Activated T-helper 2 cell treated with anti-CD3 and anti-CD28 coated beads, Interferon-gamma antibody, Interleukin-2, Interleukin-4, amounts not matched to agents 10 μg/mL and 5 μg/mL and 100 μg/mL, durations not matched to agents 14 hours and 24 hours and 36 hours (primary cell): ENCODE measurements around the gene ADCY3. TPM values are rescaled to one million over a fixed set of nuclear protein-coding genes. Genes with fewer than 3 reads are reported as not detected.
A peak's percentile ranks its signal among the peaks of the same experiment; 100 is the strongest.
"Not testable (repeated sequence)": the region's sequence is repeated elsewhere in the genome, so short reads cannot be mapped to it uniquely, and the experiment has no call there.

Experiments used
- DNase-seq: peaks from one replicate; pipeline ENCODE4 v3.0.0; 2021; ENCODE audit warnings: low spot score
- H3K27ac Mint-ChIP-seq: one replicate; pipeline ENCODE4 v1.8.0; 2021; ENCODE audit warnings: mixed read lengths
- H3K27me3 Mint-ChIP-seq: one replicate; pipeline ENCODE4 v1.8.0; 2021; ENCODE audit warnings: low read depth, mixed read lengths
- H3K36me3 Mint-ChIP-seq: one replicate; pipeline ENCODE4 v1.8.0; 2021; ENCODE audit warnings: low read depth, mixed read lengths
- H3K4me1 Mint-ChIP-seq: one replicate; pipeline ENCODE4 v1.8.0; 2021; ENCODE audit warnings: low read depth, mixed read lengths
- H3K4me3 Mint-ChIP-seq: one replicate; pipeline ENCODE4 v1.8.0; 2021; ENCODE audit warnings: low read depth, mild to moderate bottlenecking, moderate library complexity, mixed read lengths
- H3K9me3 Mint-ChIP-seq: one replicate; pipeline ENCODE4 v1.8.0; 2021; ENCODE audit warnings: mixed read lengths
- intact Hi-C: fragments of 100-400 bp; cut with micrococcal nuclease; formaldehyde crosslinking; loops from one replicate; pipeline ENCODE4 v1.15.1; 2023
- total RNA-seq: library from RNA; stranded (reverse); gene quantifications from 2 replicates; pipeline ENCODE4 v1.2.3, GENCODE V29; 2022

Gene ADCY3
- total RNA-seq, 1 donor from 2014 or later: 108 TPM

DNA sequence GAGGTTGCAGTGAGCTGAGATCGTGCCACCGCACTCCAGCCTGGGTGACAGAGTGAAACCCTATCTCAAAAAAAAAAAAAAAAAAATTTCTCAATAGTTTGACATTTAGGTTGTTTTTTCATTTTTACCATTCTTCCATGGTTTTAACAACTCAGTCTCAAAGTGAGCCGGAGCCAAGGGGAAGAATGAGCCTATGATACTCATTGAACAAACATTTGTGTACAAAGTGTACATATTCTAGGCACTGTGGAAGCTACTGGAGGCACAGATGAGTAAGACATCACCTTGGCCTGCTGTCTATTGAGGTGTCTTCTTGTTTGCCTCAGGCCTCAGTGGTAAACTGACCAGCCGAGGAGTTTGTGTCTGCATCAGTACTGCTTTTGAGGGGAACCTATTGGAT, 104.9 kb downstream of the ADCY3 start:
- H3K36me3 Mint-ChIP-seq: peaks cover 80% of the 10 kb centered on the region

GRCh38 chr2:24814516-24814915, 105.5 kb downstream of the ADCY3 start:
- Mint-ChIP-seq H3K27me3 (no peaks in the 10 kb centered on the region), H3K4me3 (no peak overlapping the region), H3K4me1 (peaks cover 8% of the 10 kb centered on the region), H3K9me3 (no peaks in the 10 kb centered on the region), H3K27ac (no peak overlapping the region), H3K36me3 (peaks cover 77% of the 10 kb centered on the region)
- intact Hi-C loops: no loop called here
- no peak for DNase-seq

More for the DNA sequence above, 104.9 kb downstream of the ADCY3 start:
- no peak overlapping the region for H3K27ac Mint-ChIP-seq
- H3K4me1 Mint-ChIP-seq: peaks cover 8% of the 10 kb centered on the region
- intact Hi-C loops: no loop called here
- no peak overlapping the region for H3K4me3 Mint-ChIP-seq
- H3K9me3 Mint-ChIP-seq: no peaks in the 10 kb centered on the region
- DNase-seq: no peak
- H3K27me3 Mint-ChIP-seq: no peaks in the 10 kb centered on the region

- Mint-ChIP-seq H3K9me3 (no peaks in the 10 kb centered on the region), H3K4me1 (peaks cover 9% of the 10 kb centered on the region), H3K4me3 (no peak overlapping the region), H3K27me3 (no peaks in the 10 kb centered on the region), H3K36me3 (peaks cover 74% of the 10 kb centered on the region), H3K27ac (no peak overlapping the region)
- intact Hi-C loops: no loop called here
- no peak for DNase-seq
These were observed 106.3 kb downstream of the ADCY3 start for GRCh38 chr2:24813691-24814137.

DNA sequence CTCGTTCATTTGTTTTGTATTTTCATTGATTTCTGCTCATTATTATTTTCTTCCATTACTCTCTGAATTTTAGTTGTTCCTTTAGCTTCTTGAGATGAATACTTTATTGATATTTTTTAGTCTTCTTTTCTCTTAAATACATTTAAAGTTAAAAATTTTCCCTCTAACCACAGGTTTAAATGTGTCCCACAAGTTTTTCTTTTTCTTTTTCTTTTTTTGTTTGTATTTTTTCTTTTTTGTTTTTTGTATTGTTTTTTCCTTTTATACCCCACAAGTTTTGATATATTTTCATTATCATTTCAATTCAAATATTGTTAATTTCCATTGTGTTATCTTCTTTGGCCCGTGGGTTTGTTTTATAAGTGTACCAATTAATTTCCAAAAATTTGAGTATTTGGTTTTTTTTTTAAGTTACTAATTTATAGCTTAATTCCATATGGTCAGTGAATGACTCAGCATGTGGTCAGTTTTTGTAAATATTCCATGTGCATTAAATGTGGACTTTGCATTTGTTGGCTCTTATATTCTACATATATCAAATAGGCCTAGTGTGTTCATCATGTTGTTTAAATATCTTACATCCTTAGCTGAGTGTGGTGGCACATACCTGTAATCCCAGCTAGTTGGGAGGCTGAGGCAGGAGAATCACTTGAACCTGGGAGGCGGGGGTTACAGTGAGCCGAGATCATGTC, 110.6 kb downstream of the ADCY3 start:
- intact Hi-C loops: no loop called here
- DNase-seq: no peak
- peaks cover 65% of the 10 kb centered on the region for H3K36me3 Mint-ChIP-seq
- H3K9me3 Mint-ChIP-seq: no peaks in the 10 kb centered on the region
- H3K27me3 Mint-ChIP-seq: no peaks in the 10 kb centered on the region
- no peak overlapping the region for H3K27ac Mint-ChIP-seq
- H3K4me3 Mint-ChIP-seq: no peak overlapping the region
- peaks cover 22% of the 10 kb centered on the region for H3K4me1 Mint-ChIP-seq

DNA sequence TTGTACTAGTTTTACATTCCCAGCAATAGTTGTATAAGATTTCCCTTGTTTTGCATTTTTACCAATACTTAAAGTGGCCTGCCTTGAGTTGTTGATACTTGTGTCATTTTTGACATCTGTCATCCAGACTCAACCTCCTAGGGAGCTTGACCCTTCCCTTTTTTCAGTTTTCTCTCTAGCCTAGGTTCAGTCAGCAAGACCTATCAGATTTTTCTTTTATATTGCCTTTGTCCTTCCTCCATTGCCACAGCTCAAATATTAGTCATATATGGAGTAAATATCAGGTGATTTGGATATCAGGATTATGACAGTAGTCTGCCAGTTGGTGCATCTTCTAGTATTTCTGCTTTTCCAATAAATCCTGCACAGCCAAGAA, 113.4 kb downstream of the ADCY3 start:
- Mint-ChIP-seq H3K27me3 (no peaks in the 10 kb centered on the region), H3K27ac (peak overlapping the region; percentile 66), H3K36me3 (peaks cover 56% of the 10 kb centered on the region), H3K4me3 (no peak overlapping the region), H3K4me1 (peaks cover 29% of the 10 kb centered on the region), H3K9me3 (no peaks in the 10 kb centered on the region)
- DNase-seq: no peak
- intact Hi-C loops: no loop called here

DNA sequence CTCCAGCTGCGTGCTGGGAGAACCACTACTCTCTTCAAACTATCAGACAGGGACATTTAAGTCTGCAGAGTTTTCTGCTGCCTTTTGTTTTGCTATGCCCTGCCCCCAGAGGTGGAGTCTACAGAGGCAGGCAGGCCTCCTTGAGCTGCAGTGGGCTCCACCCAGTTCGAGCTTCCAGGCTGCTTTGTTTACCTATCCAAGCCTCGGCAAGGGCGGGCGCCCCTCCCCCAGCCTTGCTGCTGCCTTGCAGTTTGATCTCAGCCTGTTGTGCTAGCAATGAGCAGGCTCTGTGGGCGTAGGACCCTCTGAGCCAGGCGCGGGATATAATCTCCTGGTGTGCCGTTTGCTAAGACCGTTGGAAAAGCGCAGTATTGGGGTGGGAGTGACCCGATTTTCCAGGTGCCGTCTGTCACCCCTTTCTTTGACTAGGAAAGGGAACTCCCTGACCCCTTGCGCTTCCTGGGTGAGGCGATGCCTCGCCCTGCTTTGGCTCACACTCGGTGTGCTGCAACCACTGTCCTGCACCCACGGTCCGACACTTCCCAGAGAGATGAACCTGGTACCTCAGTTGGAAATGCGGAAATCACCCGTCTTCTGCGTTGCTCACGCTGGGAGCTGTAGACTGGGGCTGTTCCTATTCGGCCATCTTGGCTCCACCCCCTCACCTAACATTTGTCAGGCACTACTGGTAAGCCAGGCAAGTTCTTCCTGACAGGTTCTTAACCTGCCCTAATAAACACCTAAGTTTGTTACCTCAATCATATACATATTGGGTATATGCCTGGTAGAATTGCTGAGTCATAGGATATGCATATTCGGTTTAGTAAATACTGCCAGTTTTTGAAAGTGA, 114.0 kb downstream of the ADCY3 start:
- intact Hi-C loops: not testable (repeated sequence)
- peaks cover 29% of the 10 kb centered on the region for H3K4me1 Mint-ChIP-seq
- peaks cover 61% of the 10 kb centered on the region for H3K36me3 Mint-ChIP-seq

GRCh38 chr2:24800487-24800886, 119.5 kb downstream of the ADCY3 start:
- intact Hi-C loops, H3K4me3 Mint-ChIP-seq, H3K27me3 Mint-ChIP-seq, DNase-seq, H3K27ac Mint-ChIP-seq, H3K9me3 Mint-ChIP-seq: not testable (repeated sequence)
- Mint-ChIP-seq H3K36me3 (peaks cover 82% of the 10 kb centered on the region), H3K4me1 (peaks cover 36% of the 10 kb centered on the region)

More for the DNA sequence above, 114.0 kb downstream of the ADCY3 start:
- not testable (repeated sequence) for H3K27me3 Mint-ChIP-seq, H3K27ac Mint-ChIP-seq, DNase-seq, H3K4me3 Mint-ChIP-seq, H3K9me3 Mint-ChIP-seq

- Mint-ChIP-seq H3K27ac (peak overlapping the region; percentile 51), H3K36me3 (peaks cover 74% of the 10 kb centered on the region), H3K4me3 (no peak overlapping the region), H3K9me3 (peaks cover 3% of the 10 kb centered on the region), H3K27me3 (no peaks in the 10 kb centered on the region), H3K4me1 (peaks cover 42% of the 10 kb centered on the region)
- DNase-seq: no peak
- intact Hi-C loops: loop anchor here (10.0 kb wide), 1 partner anchor 183 kb away; no protein-coding TSS in a partner anchor
These were observed 122.4 kb downstream of the ADCY3 start for GRCh38 chr2:24797644-24798043.

DNA sequence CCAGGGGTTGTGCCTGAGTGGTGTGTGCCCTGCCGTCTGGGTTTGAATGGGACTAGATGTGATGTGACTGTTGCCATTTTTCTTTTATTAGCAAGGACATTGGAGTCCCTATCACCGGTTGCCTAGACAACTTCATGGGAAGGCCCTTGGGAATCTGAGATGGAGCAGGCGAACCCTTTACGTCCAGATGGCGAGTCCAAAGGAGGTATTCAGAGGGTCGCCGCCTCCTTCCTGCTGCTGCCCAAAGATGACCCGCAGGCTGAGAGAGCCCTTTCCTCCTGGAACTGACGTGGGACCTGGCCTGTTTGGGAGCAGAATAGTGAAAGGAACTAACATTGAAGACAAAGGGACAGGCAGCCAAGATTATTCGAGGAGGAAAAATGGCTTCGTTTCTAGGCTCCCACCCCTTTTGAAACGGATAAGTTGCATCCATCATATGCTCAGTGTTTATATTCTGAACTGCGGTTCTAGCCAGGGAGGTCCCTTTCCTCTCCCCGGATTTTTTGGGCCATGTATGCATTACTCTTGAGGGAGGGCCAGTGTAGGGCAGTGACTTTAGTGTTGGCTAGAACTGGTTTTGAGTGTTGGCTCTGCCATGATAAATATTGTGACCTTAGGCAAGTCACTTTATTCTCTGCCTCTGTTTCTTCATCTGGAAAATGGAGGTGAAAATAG, 126.1 kb downstream of the ADCY3 start:
- intact Hi-C loops: loop anchor here (1.0 to 10.0 kb wide), 6 partner anchors 32 to 303 kb away; partner anchors contain the start of genes DNAJC27 and NCOA1
- no peaks in the 10 kb centered on the region for H3K27me3 Mint-ChIP-seq
- peaks cover 41% of the 10 kb centered on the region for H3K4me1 Mint-ChIP-seq

DNA sequence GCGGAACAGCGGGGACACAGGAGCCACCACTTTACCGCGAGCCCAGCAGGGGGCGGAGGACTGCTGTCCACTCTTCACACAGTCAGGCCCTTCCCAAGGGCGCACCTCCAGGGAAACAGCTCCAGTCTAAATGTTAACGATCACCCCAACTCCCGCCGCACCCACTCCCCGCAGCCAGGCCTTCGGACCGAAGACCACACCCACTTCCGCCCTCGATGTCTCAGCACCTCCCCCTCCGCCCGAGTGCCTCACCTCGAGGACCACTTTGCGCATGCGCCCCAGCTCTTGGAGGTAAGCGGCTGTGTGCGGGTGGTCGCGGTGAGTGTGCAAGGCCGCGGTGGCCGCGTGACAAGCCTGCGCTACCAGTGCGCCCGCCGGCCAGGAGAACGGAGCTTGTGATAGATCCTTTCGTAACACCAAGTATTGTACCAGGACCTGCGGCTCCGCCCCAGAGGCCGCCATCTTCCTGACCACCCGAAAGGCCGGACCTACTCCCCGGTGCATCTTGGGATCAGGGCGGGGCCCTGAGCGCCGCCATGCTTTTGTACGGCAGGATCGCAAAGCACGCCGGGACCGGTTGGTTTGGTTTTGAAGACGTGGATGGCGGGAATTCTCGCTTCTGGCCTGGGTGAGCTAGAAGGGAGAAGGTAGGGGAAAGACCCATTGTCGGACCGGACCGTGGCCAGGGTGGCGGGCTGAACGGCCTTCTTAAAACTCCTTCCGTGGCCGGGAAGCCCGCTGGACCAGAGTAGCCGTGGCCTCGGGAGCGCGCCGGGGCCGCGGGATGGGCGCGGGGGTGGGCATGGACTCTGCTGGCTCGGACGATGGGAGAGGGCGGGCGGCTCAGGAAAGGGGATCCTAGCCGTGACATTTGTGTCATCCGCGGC, 126.9 kb downstream of the ADCY3 start, which contains the start of the genes CENPO and PTRHD1:
TSS of gene CENPO (plus strand) at position 552 of the 887 bp plus-strand sequence. CDS start 495 bp downstream, outside the sequence.
TSS of gene PTRHD1 (minus strand) at position 518 of the 887 bp plus-strand sequence. CDS start at position 504, 14 bp downstream.
- Mint-ChIP-seq H3K27me3 (no peaks in the 10 kb centered on the region), H3K4me1 (peaks cover 38% of the 10 kb centered on the region), H3K27ac (peak within 1 kb of the TSS; percentile 99), H3K9me3 (no peaks in the 10 kb centered on the region), H3K36me3 (peaks cover 40% of the 10 kb centered on the region), H3K4me3 (peak within 1 kb of the TSS; percentile 95)
- peak; percentile 93 for DNase-seq
- intact Hi-C loops: loop anchor here (1.0 to 10.0 kb wide), 6 partner anchors 33 to 302 kb away; partner anchors contain the start of genes DNAJC27 and NCOA1

More for the DNA sequence above, 126.1 kb downstream of the ADCY3 start:
- no peak for DNase-seq
- peaks cover 47% of the 10 kb centered on the region for H3K36me3 Mint-ChIP-seq
- H3K9me3 Mint-ChIP-seq: no peaks in the 10 kb centered on the region
- peak overlapping the region; percentile 99 for H3K27ac Mint-ChIP-seq
- H3K4me3 Mint-ChIP-seq: peak overlapping the region; percentile 95

GRCh38 chr2:24792542-24792873, 127.5 kb downstream of the ADCY3 start:
- Mint-ChIP-seq H3K9me3 (no peaks in the 10 kb centered on the region), H3K27me3 (no peaks in the 10 kb centered on the region), H3K36me3 (peaks cover 34% of the 10 kb centered on the region), H3K4me1 (peaks cover 32% of the 10 kb centered on the region), H3K27ac (peak overlapping the region; percentile 99), H3K4me3 (peak overlapping the region; percentile 95)
- DNase-seq: no peak
- intact Hi-C loops: loop anchor here (2.0 to 10.0 kb wide), 4 partner anchors 178 to 302 kb away; partner anchors contain the start of genes DNAJC27 and NCOA1
